Measurements from ENCODE around the gene CYP26B1. TPM values are rescaled to one million over a fixed set of nuclear protein-coding genes. Genes with fewer than 3 reads are reported as not detected.

The CYP26B1 gene
- total RNA-seq, 1 donor from 2014 or later, result 2.7 TPM

DNA sequence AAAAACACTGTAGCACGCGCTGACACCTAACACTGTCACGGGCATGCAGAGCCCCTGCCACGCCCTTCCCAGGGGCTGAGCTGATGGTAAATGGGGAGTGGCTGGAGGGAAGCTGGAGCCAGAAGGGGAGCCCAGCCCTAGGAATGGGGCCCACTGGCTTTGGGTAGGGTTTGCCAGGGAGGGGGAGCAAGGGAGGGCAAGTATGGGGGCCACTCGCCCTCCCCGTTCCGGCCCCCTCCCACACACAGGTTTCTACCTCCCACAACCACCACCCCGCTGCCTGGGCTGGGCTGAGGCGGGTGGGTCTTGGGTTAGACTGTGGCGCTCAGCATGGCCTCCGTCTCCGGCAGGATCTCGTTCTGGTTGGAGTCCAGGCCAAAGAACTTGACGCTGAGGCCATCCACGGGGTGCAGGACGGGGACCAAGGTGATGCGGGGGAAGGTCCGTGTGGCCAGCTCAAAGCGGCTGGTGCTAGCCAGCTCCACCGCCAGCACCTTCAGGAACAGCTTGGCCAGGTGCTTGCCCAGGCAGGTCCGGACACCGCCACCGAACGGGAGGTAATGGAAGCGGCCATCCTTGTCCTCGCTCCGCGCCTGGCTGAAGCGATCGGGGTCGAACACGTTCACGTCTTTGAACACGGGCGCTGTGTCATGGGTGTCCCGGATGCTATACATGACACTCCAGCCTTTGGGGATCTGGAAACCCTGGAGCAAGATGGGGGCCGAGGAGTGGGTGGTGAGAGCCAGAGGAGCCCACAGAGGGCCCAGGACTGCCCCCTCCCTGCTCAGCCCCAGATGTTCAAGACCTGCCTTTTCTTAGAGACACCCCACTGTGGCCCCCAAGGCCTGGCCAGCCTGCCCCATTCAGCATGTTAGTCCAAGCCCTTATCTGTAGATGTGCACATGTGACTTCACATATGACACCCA lies 15.5 kb downstream of the CYP26B1 start:
- no peak for DNase-seq (ENCODE audit: extremely low read depth, low read depth, low spot score)

DNA sequence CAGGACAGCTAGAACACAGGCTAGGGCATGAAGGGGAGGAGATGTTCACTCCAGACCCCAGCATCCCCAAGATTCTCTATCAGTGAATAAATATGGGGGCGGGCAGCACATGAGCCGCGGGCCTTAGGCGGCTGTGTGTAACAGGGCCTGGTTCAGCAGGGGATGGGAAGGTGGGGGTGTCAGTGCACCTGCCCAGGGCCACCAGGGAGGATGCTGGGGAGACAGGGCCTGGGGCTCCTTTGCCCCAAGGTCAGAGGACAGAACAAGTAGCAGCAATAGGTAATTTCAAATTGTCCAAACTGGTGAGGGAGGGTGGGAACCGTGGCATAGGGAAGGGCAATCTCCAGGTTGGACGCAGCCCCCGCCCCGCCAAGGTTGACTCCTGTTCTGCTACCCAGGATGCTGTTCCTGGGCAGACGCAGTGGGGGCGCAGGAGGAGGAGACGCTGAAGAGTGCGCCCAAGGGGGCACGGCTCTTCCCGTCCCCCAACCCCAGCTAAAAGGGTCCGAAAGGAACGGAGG lies 16.2 kb downstream of the CYP26B1 start:
- no peak for DNase-seq (ENCODE audit: extremely low read depth, low read depth, low spot score)

DNA sequence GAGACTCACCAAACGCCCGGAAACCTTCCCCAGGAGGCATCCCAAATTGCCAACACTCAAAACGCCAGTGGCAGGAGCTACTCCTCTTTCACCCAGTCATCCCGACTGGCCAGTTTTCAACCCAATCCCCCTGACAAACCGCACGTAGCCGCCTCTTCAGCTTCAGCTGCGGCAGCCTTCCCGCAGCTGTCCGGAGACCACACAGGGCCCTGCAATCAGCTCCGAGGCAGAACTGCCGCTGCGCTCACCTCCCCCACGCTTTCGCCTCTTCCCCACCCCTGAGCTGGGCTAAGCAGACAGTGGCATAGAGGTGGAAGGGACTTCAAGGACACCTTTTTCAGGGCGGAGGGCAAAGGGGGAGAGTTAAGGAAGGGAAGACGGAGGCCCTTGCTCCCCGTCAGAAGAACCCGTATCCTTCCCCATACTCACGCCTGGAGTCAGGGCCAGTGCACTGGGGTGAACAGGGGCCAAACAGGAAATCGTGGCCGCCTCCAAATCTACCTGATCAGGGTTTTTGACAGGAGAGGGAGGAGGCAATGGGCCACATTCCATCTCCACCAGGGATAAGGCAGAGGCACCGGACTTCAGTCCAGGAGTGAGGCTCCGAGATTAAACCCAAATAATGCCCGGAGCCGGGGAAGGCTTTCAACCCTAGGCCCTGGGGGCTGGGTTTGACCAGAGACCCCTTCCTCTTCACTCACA lies 16.9 kb downstream of the CYP26B1 start:
- no peak for DNase-seq (ENCODE audit: extremely low read depth, low read depth, low spot score)

GRCh38 chr2:72129681-72130340 lies 17.9 kb downstream of the CYP26B1 start:
- DNase-seq (ENCODE audit: extremely low read depth, low read depth, low spot score), result no peak

- no peak for DNase-seq (ENCODE audit: extremely low read depth, low read depth, low spot score)
Measured at GRCh38 chr2:72128843-72129227, 18.8 kb downstream of the CYP26B1 start.

- no peak for DNase-seq (ENCODE audit: extremely low read depth, low read depth, low spot score)
Measured at GRCh38 chr2:72128059-72128842, 19.4 kb downstream of the CYP26B1 start.

DNA sequence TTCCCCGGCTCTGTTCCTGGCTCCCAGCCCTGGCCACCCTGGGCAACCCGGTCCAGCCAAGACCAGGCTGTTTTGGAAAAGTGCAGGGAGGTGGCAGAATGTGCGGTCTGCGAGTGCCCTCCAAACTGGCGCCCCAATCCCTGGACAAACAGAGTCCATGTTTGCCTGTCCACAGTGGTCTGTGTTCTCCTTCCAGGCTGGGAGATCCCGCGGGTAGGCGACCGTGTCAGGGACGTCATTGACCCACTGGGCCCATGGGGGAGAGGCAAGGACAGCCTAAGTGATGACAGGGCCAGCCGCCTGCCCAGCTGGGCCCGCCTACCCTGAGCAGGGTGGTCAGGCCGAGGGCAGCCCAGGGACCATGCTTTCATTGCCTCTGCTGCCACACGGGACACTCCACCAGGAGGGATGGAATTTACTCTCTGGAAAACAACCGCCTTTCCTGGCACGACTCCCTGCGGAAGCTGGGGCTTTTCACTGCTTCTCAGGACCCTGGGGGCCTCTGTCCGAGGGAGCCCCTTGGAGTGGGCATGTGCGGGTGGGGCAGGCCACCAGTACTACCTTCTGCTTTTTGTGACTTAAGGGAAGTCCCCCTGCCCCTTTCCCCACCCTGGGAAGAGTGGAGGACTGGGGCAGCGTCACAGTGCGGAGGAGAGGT lies 20.1 kb downstream of the CYP26B1 start:
- no peak for DNase-seq (ENCODE audit: extremely low read depth, low read depth, low spot score)

- no peak for DNase-seq (ENCODE audit: extremely low read depth, low read depth, low spot score)
Measured at GRCh38 chr2:72126186-72127100, 21.2 kb downstream of the CYP26B1 start.

- DNase-seq (ENCODE audit: extremely low read depth, low read depth, low spot score), result no peak
Measured at GRCh38 chr2:72124376-72124775, 23.3 kb downstream of the CYP26B1 start.

GRCh38 chr2:72121153-72121552 lies 26.5 kb downstream of the CYP26B1 start:
- no peak for DNase-seq (ENCODE audit: extremely low read depth, low read depth, low spot score)

- no peak for DNase-seq (ENCODE audit: extremely low read depth, low read depth, low spot score)
Measured at GRCh38 chr2:72118951-72119350, 28.7 kb downstream of the CYP26B1 start.

DNA sequence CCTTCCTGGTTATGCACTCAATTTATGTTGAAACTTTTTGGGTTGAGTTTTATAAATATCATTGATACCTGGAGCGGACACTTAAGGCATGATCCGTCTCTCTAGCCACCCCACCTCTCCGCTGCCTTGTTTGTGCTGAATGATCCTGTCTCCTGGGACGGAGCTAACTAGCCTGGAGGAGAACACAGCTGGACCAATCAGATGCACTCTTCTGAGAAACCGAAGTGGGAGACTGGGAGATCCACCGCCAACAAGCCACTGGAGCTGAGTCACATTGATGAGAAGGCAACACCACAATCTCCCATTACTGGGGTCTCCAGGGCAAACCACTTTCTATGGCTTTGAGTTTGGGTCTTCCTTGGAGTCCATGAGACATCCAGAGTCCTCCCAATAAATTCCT lies 29.3 kb downstream of the CYP26B1 start:
- DNase-seq (ENCODE audit: extremely low read depth, low read depth, low spot score), result no peak

- no peak for DNase-seq (ENCODE audit: extremely low read depth, low read depth, low spot score)
Measured at GRCh38 chr2:72117718-72118117, 29.9 kb downstream of the CYP26B1 start.

DNA sequence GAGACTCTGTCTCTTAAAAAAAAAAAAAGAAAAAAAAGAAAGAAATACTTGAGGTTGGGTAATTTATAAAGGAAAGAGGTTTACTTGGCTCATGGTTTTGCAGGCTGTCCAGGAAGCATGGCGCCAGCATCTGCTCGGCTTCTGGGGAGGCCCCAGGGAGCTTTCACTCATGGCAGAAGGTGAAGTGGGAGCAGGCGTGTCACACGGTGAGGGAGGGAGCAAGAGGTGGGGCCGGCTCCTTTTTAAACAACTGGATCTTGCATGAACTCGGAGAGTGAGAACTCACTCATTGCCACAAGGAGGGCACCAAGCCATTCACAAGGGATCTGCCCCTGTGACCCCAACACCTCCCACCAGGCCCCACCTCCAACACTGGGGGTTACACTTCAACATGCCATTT lies 30.6 kb downstream of the CYP26B1 start:
- no peak for DNase-seq (ENCODE audit: extremely low read depth, low read depth, low spot score)

- no peak for DNase-seq (ENCODE audit: extremely low read depth, low read depth, low spot score)
Measured at GRCh38 chr2:72116081-72116533, 31.6 kb downstream of the CYP26B1 start.

GRCh38 chr2:72115110-72116080 lies 32.3 kb downstream of the CYP26B1 start:
- no peak for DNase-seq (ENCODE audit: extremely low read depth, low read depth, low spot score)

- DNase-seq (ENCODE audit: extremely low read depth, low read depth, low spot score), result no peak
Measured at GRCh38 chr2:72114693-72115051, 33.0 kb downstream of the CYP26B1 start.
